ENCODE results near the gene SLC1A3.

The SLC1A3 gene

GRCh38 chr5:36658038-36658756 lies 51.8 kb downstream of the SLC1A3 start:
- no peak for DNase-seq

- DNase-seq: no peak
Observed at GRCh38 chr5:36659411-36659810, 53.0 kb downstream of the SLC1A3 start.

- DNase-seq: no peak
Observed at GRCh38 chr5:36660397-36661049, 54.1 kb downstream of the SLC1A3 start.

GRCh38 chr5:36661456-36662220 lies 55.2 kb downstream of the SLC1A3 start:
- no peak for DNase-seq

- DNase-seq: no peak
Observed at GRCh38 chr5:36662291-36662851, 56.0 kb downstream of the SLC1A3 start.

GRCh38 chr5:36664766-36665165 lies 58.4 kb downstream of the SLC1A3 start:
- no peak for DNase-seq

GRCh38 chr5:36665628-36666027 lies 59.2 kb downstream of the SLC1A3 start:
- DNase-seq: no peak

- DNase-seq: no peak
Observed at GRCh38 chr5:36666274-36666673, 59.9 kb downstream of the SLC1A3 start.

GRCh38 chr5:36666986-36667385 lies 60.6 kb downstream of the SLC1A3 start:
- DNase-seq: no peak

GRCh38 chr5:36667824-36668223 lies 61.4 kb downstream of the SLC1A3 start:
- no peak for DNase-seq

- DNase-seq: no peak
Observed at GRCh38 chr5:36669015-36669651, 62.7 kb downstream of the SLC1A3 start.

GRCh38 chr5:36670548-36670947 lies 64.1 kb downstream of the SLC1A3 start:
- no peak for DNase-seq

- no peak for DNase-seq
Observed at GRCh38 chr5:36675282-36675681, 68.9 kb downstream of the SLC1A3 start.

- no peak for DNase-seq
Observed at GRCh38 chr5:36679221-36679989, 73.0 kb downstream of the SLC1A3 start.

GRCh38 chr5:36680066-36680465 lies 73.7 kb downstream of the SLC1A3 start:
- no peak for DNase-seq

GRCh38 chr5:36681711-36682110 lies 75.3 kb downstream of the SLC1A3 start:
- DNase-seq: no peak

- DNase-seq: no peak
Observed at GRCh38 chr5:36682499-36682898, 76.1 kb downstream of the SLC1A3 start.

- DNase-seq: no peak
Observed at GRCh38 chr5:36683821-36684434, 77.5 kb downstream of the SLC1A3 start.

GRCh38 chr5:36685631-36686288 lies 79.4 kb downstream of the SLC1A3 start:
- no peak for DNase-seq

GRCh38 chr5:36686881-36687280 lies 80.5 kb downstream of the SLC1A3 start:
- DNase-seq: no peak

GRCh38 chr5:36688722-36689121 lies 82.3 kb downstream of the SLC1A3 start:
- no peak for DNase-seq

Data from activated CD4-positive, alpha-beta T cell treated with anti-CD3 and anti-CD28 coated beads, Interleukin-2, amount 50 U/mL, for 1 hour (primary cell).